Endothelial cell of umbilical vein (primary cell): ENCODE results near the gene DDX27. TPM values are rescaled to one million over a fixed set of nuclear protein-coding genes. Genes with fewer than 3 reads are reported as not detected.

ENCODE experiments used
- BruUV-seq: library from RNA; stranded (reverse); fragments of 400-500 nt; replicated peaks from 2 replicates; lab custom pipeline; 2021; lab: Mats Ljungman, UMichigan
- CTCF ChIA-PET: fragments of 300-600, 350-600 bp; sonication (Branson Sonifier 250); formaldehyde crosslinking; loops from one replicate; lab custom pipeline; 2021; ENCODE audit warnings: antibody characterized with exemption, inconsistent platforms; lab: Charles Lee
- POLR2A ChIA-PET: fragments of 300-600, 350-600 bp; sonication (Branson Sonifier 250); formaldehyde crosslinking; loops from one replicate; lab custom pipeline; 2021; ENCODE audit warnings: antibody characterized with exemption, inconsistent platforms; lab: Charles Lee
- DNase-seq: peaks from one replicate; pipeline ENCODE4 v3.0.0-alpha.2; 2011; ENCODE audit warnings: low read depth, low spot score
- FAIRE-seq: peaks from 2 replicates; lab custom pipeline; 2011; peaks lifted over from hg19 to GRCh38; lab: Jason Lieb, UNC
- H2AFZ ChIP-seq: 2 replicates; pipeline ENCODE4 v1.6.0; 2012; ENCODE audit warnings: low read depth, low read length, control low read depth, inconsistent platforms
- H3K27ac ChIP-seq: 2 replicates; pipeline ENCODE4 v1.5.1; 2011; ENCODE audit warnings: low read depth, mild to moderate bottlenecking, control low read depth, low read length, moderate library complexity; ENCODE audit not compliant: insufficient read depth
- H3K27me3 ChIP-seq, 2 experiments: 2 replicates each; pipeline versions ENCODE4 v1.6.0 to v1.6.1; 2011; ENCODE audit warnings: low read length in 2 of 2, mixed read lengths in 1 of 2; ENCODE audit not compliant: control insufficient read depth in 2 of 2, insufficient read depth in 2 of 2
- H3K36me3 ChIP-seq, 2 experiments: 2 replicates in 1 of 2; 3 replicates in 1 of 2; pipeline ENCODE4 v1.5.1; 2011; ENCODE audit warnings: low read length in 2 of 2, mild to moderate bottlenecking in 1 of 2, moderate library complexity in 1 of 2; ENCODE audit not compliant: control insufficient read depth in 2 of 2, insufficient read depth in 2 of 2; ENCODE audit errors: extremely low read depth in 1 of 2
- H3K4me1 ChIP-seq: 3 replicates; pipeline ENCODE4 v1.5.1; 2011; ENCODE audit warnings: mild to moderate bottlenecking, low read length; ENCODE audit not compliant: control insufficient read depth, insufficient read depth; ENCODE audit errors: extremely low read depth
- H3K4me2 ChIP-seq: 2 replicates; pipeline ENCODE4 v1.6.1; 2011; ENCODE audit warnings: low read length, control low read depth, mixed read lengths; ENCODE audit not compliant: insufficient read depth
- H3K4me3 ChIP-seq, 3 experiments: fragments of 200-600 bp in 1 of 3; sonication (generic), shearing (Covaris generic) in 1 of 3; replicated peaks in 1 of 3; 2 replicates each; pipeline ENCODE4 v1.5.1; 2011 to 2016; ENCODE audit warnings: control low read depth in 3 of 3, low read length in 3 of 3, mild to moderate bottlenecking in 2 of 3, inconsistent platforms in 1 of 3, low read depth in 1 of 3, moderate library complexity in 1 of 3; ENCODE audit not compliant: insufficient read depth in 1 of 3
- H3K79me2 ChIP-seq: 2 replicates; pipeline ENCODE4 v1.6.0; 2012; ENCODE audit warnings: low read length, inconsistent platforms; ENCODE audit not compliant: control insufficient read depth, insufficient read depth
- H3K9ac ChIP-seq: replicated peaks from 2 replicates; pipeline ENCODE3; 2011; ENCODE audit warnings: low read length, control low read depth; ENCODE audit not compliant: insufficient read depth; ENCODE audit errors: extremely low read depth
- H3K9me1 ChIP-seq: replicated peaks from 3 replicates; pipeline ENCODE4 v1.6.0; 2011; ENCODE audit warnings: mild to moderate bottlenecking, low read length; ENCODE audit not compliant: control insufficient read depth, insufficient read depth; ENCODE audit errors: extremely low read depth
- H3K9me3 ChIP-seq: replicated peaks from 2 replicates; pipeline ENCODE4 v1.5.1; 2012; ENCODE audit warnings: low read length, inconsistent platforms; ENCODE audit not compliant: control insufficient read depth, insufficient read depth
- H4K20me1 ChIP-seq: replicated peaks from 2 replicates; pipeline ENCODE3; 2011; ENCODE audit warnings: mild to moderate bottlenecking, low read length; ENCODE audit not compliant: control insufficient read depth, insufficient read depth; ENCODE audit errors: extremely low read depth
- EZH2 ChIP-seq: IDR thresholded peaks from 2 replicates; pipeline ENCODE4 v1.6.1; 2012; ENCODE audit warnings: borderline replicate concordance, low read depth, mild to moderate bottlenecking, moderate library complexity, low read length, inconsistent platforms; ENCODE audit not compliant: severe bottlenecking
- GATA2 ChIP-seq: IDR thresholded peaks from 2 replicates; pipeline ENCODE4 v1.7.0; 2011; ENCODE audit warnings: low read depth, mild to moderate bottlenecking, moderate library complexity, mixed read lengths, low read length; ENCODE audit not compliant: insufficient read length, insufficient read depth
- JUN ChIP-seq: IDR thresholded peaks from 2 replicates; pipeline ENCODE4 v1.6.1; 2011; ENCODE audit warnings: borderline replicate concordance, low read depth; ENCODE audit not compliant: insufficient read length, insufficient read depth
- MAX ChIP-seq: IDR thresholded peaks from 2 replicates; pipeline ENCODE4 v1.6.1; 2011; ENCODE audit not compliant: insufficient read depth, insufficient read length
- MYC ChIP-seq: IDR thresholded peaks from one replicate; pipeline ENCODE4 v1.6.1; 2011; ENCODE audit warnings: mild to moderate bottlenecking, low read depth, low read length
- POLR2A ChIP-seq: IDR thresholded peaks from 2 replicates; pipeline ENCODE4 v1.6.1; 2012; ENCODE audit warnings: low read depth, mild to moderate bottlenecking, control low read depth, low read length
- POLR2AphosphoS5 ChIP-seq: IDR thresholded peaks from 2 replicates; pipeline ENCODE4 v1.6.1; 2012; ENCODE audit warnings: low read depth, mild to moderate bottlenecking, control low read depth, low read length, moderate library complexity; ENCODE audit not compliant: insufficient read depth
- dilution Hi-C: fragments of 300-500 bp; cut with MboI; formaldehyde crosslinking; loops from one replicate; pipeline ENCODE4 v1.15.0; 2019; ENCODE audit warnings: low sequenced_read_pairs; ENCODE audit not compliant: extremely low pct_ligation_motif_present
- intact Hi-C: fragments of 100-400 bp; cut with micrococcal nuclease; formaldehyde crosslinking; loops from one replicate; pipeline ENCODE4 v1.10.0; 2022
- polyA plus RNA-seq, 4 experiments: library from polyadenylated mRNA; depleted of rRNA in 3 of 4; stranded (reverse) in 3 of 4; unstranded in 1 of 4; fragments of >200 nt; gene quantifications; 2 replicates each; pipeline versions ENCODE4 v1.2.1 to v1.2.3, GENCODE V29; 2011 to 2012; ENCODE audit warnings: missing spikeins in 1 of 4
- total RNA-seq: library from RNA; stranded (reverse); gene quantifications from 2 replicates; pipeline ENCODE4 v1.2.3, GENCODE V29; 2021
- TF ChIP-seq, protein P1 (sequence below), 2 donors: IDR thresholded peaks; 1 replicate in 1 of 2; 2 replicates in 1 of 2; pipeline ENCODE4 v1.5.1; 2011; ENCODE audit warnings: low read length in 2 of 2, mild to moderate bottlenecking in 2 of 2, moderate library complexity in 2 of 2, control low read depth in 1 of 2, inconsistent platforms in 1 of 2, low read depth in 1 of 2; ENCODE audit not compliant: insufficient read depth in 1 of 2; ENCODE audit errors: extremely low read depth in 1 of 2

The DDX27 gene
- total and polyA plus RNA-seq, 2 donors (not counting 3 experiments of a cell fraction or from before 2014, with no cell fraction given) = 24.0 to 25.7 TPM

DNA sequence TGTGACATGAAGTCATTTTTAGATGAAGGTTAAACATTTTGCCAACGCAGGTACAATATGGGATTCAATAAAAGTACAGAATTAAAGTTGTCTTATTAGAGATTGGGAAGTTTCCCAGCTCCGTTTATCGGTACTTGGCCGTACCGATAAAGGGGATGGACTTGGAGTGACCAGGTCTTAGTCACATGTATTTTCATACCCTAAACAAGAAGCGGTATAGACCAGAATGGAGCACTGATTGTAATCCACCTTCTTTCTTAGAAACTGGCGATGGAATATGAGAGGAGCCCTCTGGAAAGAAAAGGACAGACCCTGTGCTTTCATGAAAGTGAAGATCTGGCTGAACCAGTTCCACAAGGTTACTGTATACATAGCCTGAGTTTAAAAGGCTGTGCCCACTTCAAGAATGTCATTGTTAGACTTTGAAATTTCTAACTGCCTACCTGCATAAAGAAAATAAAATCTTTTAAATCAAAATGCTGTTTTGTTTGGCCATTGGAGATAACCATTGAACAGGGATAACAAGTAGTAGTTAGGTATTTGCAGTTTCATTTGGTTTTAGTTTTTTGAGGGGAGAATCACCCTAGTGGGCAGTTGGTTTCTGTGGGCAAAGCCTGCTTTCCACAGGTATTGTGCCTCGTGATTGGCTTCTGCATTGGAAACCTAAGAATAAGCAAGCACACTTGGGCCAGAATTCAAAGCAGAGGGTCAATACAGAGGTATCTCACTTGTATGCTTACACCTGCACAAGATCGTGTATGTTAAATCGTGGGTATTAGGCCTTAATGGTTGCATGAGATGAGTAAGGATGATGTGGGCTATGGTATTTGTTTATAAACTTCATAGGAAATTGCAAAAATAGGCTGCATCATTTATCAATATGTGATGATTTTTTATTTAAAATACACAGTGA is 69.8 kb downstream of the DDX27 start:
- intact Hi-C loops = no loop called here
- no TSS peak for BruUV-seq
- DNase-seq = no peak
- H3K27me3 ChIP-seq = no peaks in the 10 kb centered on the region
- no peak overlapping the region for H3K4me3 ChIP-seq
- H3K9ac ChIP-seq = no peak overlapping the region
- H3K9me1 ChIP-seq = no peaks in the 10 kb centered on the region
- H3K4me1 ChIP-seq = peaks cover 36% of the 10 kb centered on the region
- no peak overlapping the region for H3K27ac ChIP-seq
- H4K20me1 ChIP-seq = peaks cover 18% of the 10 kb centered on the region
- no peak for FAIRE-seq
- TF ChIP-seq, protein P1, sequence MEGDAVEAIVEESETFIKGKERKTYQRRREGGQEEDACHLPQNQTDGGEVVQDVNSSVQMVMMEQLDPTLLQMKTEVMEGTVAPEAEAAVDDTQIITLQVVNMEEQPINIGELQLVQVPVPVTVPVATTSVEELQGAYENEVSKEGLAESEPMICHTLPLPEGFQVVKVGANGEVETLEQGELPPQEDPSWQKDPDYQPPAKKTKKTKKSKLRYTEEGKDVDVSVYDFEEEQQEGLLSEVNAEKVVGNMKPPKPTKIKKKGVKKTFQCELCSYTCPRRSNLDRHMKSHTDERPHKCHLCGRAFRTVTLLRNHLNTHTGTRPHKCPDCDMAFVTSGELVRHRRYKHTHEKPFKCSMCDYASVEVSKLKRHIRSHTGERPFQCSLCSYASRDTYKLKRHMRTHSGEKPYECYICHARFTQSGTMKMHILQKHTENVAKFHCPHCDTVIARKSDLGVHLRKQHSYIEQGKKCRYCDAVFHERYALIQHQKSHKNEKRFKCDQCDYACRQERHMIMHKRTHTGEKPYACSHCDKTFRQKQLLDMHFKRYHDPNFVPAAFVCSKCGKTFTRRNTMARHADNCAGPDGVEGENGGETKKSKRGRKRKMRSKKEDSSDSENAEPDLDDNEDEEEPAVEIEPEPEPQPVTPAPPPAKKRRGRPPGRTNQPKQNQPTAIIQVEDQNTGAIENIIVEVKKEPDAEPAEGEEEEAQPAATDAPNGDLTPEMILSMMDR (IDR thresholded peaks at IDR 0.05; ENCODE audit: extremely low read depth in 1 of 2, insufficient read depth in 1 of 2, low read depth in 1 of 2, low read length in 2 of 2) = no peak
- peak; percentile 54 for TF ChIP-seq POLR2A
- ChIA-PET CTCF (no interaction called here), POLR2A (no interaction called here)
- H3K9me3 ChIP-seq = no peaks in the 10 kb centered on the region
- peaks cover 53 to 57% of the 10 kb centered on the region in 2 experiments for H3K36me3 ChIP-seq
- H3K4me2 ChIP-seq = no peak overlapping the region
- dilution Hi-C loops = no loop called here
- H3K79me2 ChIP-seq = peaks cover 40% of the 10 kb centered on the region
- H2AFZ ChIP-seq = no peak overlapping the region

DNA sequence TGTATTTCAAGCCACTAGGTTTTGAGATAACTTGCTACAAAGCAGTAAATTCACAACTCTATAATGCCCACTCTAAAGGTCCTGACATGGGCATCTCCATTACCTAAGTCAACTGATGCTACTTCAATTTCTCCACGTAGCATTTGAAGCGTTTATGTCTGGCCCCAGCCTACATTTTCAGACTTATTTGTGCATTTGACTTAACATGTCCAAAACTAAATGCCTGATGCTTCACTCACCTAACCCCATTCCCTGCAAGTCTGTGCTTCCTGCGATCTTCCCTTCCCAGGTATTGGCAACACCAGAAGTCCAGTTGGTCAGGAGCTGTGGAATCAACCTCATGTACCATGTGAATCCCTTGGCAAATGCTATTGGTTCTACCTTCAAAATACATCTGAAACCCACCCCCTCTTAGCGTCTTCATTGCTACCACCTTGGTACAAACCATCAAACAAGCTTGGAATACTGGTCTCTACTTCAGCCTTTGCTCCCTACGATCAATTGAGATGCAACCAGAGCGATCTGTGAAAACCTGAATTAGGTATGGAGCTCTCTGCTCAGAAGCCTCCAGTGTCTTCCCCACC is 71.5 kb downstream of the DDX27 start:
- Histone ChIP-seq H3K9me3 (no peaks in the 10 kb centered on the region), H2AFZ (no peak overlapping the region), H3K27ac (no peak overlapping the region), H3K36me3 (peaks cover 43 to 47% of the 10 kb centered on the region in 2 experiments), H4K20me1 (peaks cover 13% of the 10 kb centered on the region), H3K9ac (no peak overlapping the region), H3K4me1 (peaks cover 27% of the 10 kb centered on the region), H3K27me3 (no peaks in the 10 kb centered on the region), H3K79me2 (peaks cover 24% of the 10 kb centered on the region), H3K9me1 (no peaks in the 10 kb centered on the region), H3K4me2 (no peak overlapping the region), H3K4me3 (no peak overlapping the region)
- no TSS peak for BruUV-seq
- TF ChIP-seq POLR2AphosphoS5 = peak; percentile 15
- TF ChIP-seq EZH2 = no peak
- TF ChIP-seq MAX = no peak
- no peak for TF ChIP-seq JUN
- TF ChIP-seq, protein P1 (IDR thresholded peaks at IDR 0.05; ENCODE audit: extremely low read depth in 1 of 2, insufficient read depth in 1 of 2, low read depth in 1 of 2, low read length in 2 of 2) = no peak
- TF ChIP-seq GATA2 = no peak
- no peak for TF ChIP-seq MYC
- no peak for TF ChIP-seq POLR2A
- no peak for DNase-seq
- FAIRE-seq = peak; percentile 4
- intact Hi-C loops = no loop called here
- CTCF ChIA-PET = interaction anchor here (0.9 to 2.4 kb wide), 4 partner anchors 12 to 251 kb away, joined by 3 to 11 read pairs (median 3); no protein-coding TSS in a partner anchor
- POLR2A ChIA-PET = interaction anchor here (0.6 to 0.7 kb wide), 2 partner anchors 23 to 101 kb away, joined by 3 to 5 read pairs; no protein-coding TSS in a partner anchor
- dilution Hi-C loops = no loop called here
